IMR-90 (cell line): Measurements from ENCODE around the gene QSOX2. TPM values are rescaled to one million over a fixed set of nuclear protein-coding genes. Genes with fewer than 3 reads are reported as not detected.

ENCODE experiments used
- ATAC-seq: fragments of 200-7000 bp; cut with Tn5 transposase; 2 replicates; pipeline ENCODE4 v1.9.1; 2020; ENCODE audit warnings: low read depth, mild to moderate bottlenecking, moderate library complexity
- BruUV-seq: library from RNA; stranded (reverse); fragments of 400-500 nt; replicated peaks from 2 replicates; lab custom pipeline; 2021; lab: Mats Ljungman, UMichigan
- CTCF ChIA-PET: fragments of 300-600 bp; formaldehyde crosslinking; extraction: SDS; loops from one replicate; lab custom pipeline; 2021; ENCODE audit warnings: antibody characterized with exemption; lab: Yijun Ruan, JAX
- POLR2A ChIA-PET: fragments of 300-600 bp; sonication (Branson Sonifier 250); formaldehyde crosslinking; loops from one replicate; lab custom pipeline; 2022; ENCODE audit warnings: antibody characterized with exemption; ENCODE audit not compliant: unreplicated experiment; lab: Charles Lee
- DNase-seq: peaks from one replicate; pipeline ENCODE4 v3.0.0; 2013
- H2AFZ ChIP-seq: replicated peaks from 2 replicates; pipeline ENCODE3; 2013; ENCODE audit warnings: low read length, mild to moderate bottlenecking; ENCODE audit not compliant: poor library complexity
- H2AK5ac ChIP-seq: 2 replicates; pipeline ENCODE4 v1.6.1; 2013; ENCODE audit warnings: low read depth, low read length, inconsistent platforms
- H2AK9ac ChIP-seq: replicated peaks from 2 replicates; pipeline ENCODE3; 2013; ENCODE audit warnings: mild to moderate bottlenecking, low read depth, low read length, moderate library complexity; ENCODE audit not compliant: poor library complexity
- H2BK120ac ChIP-seq: 2 replicates; pipeline ENCODE4 v1.6.1; 2013; ENCODE audit warnings: low read depth, low read length, inconsistent platforms
- H2BK15ac ChIP-seq: 3 replicates; pipeline ENCODE4 v1.6.1; 2013; ENCODE audit warnings: low read depth, low read length, inconsistent platforms
- H2BK20ac ChIP-seq: 2 replicates; pipeline ENCODE4 v1.6.1; 2013; ENCODE audit warnings: low read depth, mild to moderate bottlenecking, inconsistent platforms, low read length, moderate library complexity
- H2BK5ac ChIP-seq: 2 replicates; pipeline ENCODE4 v1.6.1; 2013; ENCODE audit warnings: mild to moderate bottlenecking, low read depth, low read length, inconsistent platforms; ENCODE audit not compliant: poor library complexity, severe bottlenecking
- H3K14ac ChIP-seq: replicated peaks from 2 replicates; pipeline ENCODE4 v1.6.1; 2013; ENCODE audit warnings: low read depth, low read length, inconsistent platforms
- H3K18ac ChIP-seq: 2 replicates; pipeline ENCODE4 v1.6.1; 2013; ENCODE audit warnings: low read depth, low read length, control low read depth
- H3K23ac ChIP-seq: 2 replicates; pipeline ENCODE4 v1.6.1; 2013; ENCODE audit warnings: low read depth, low read length, inconsistent platforms
- H3K27ac ChIP-seq: 2 replicates; pipeline ENCODE4 v1.5.1; 2013; ENCODE audit warnings: mild to moderate bottlenecking, control low read depth, low read length; ENCODE audit not compliant: insufficient read depth
- H3K27me3 ChIP-seq: 2 replicates; pipeline ENCODE4 v1.6.1; 2013; ENCODE audit warnings: low read length; ENCODE audit not compliant: control insufficient read depth, insufficient read depth
- H3K36me3 ChIP-seq: 2 replicates; pipeline ENCODE4 v1.6.1; 2013; ENCODE audit warnings: low read length, mixed read lengths; ENCODE audit not compliant: control insufficient read depth, insufficient read depth
- H3K4ac ChIP-seq: 2 replicates; pipeline ENCODE4 v1.6.1; 2013; ENCODE audit warnings: low read depth, low read length, inconsistent platforms
- H3K4me1 ChIP-seq: 2 replicates; pipeline ENCODE4 v1.6.1; 2013; ENCODE audit warnings: low read length, mixed read lengths; ENCODE audit not compliant: control insufficient read depth, insufficient read depth
- H3K4me2 ChIP-seq: 2 replicates; pipeline ENCODE4 v1.6.1; 2013; ENCODE audit warnings: low read depth, mild to moderate bottlenecking, control low read depth, low read length, moderate library complexity
- H3K4me3 ChIP-seq: 2 replicates; pipeline ENCODE4 v1.5.1; 2013; ENCODE audit warnings: low read depth, mild to moderate bottlenecking, control low read depth, low read length, moderate library complexity; ENCODE audit not compliant: insufficient read depth
- H3K56ac ChIP-seq: 2 replicates; pipeline ENCODE4 v1.6.1; 2013; ENCODE audit warnings: low read length, inconsistent platforms; ENCODE audit not compliant: insufficient read depth; ENCODE audit errors: extremely low read depth
- H3K79me1 ChIP-seq, 2 experiments: 2 replicates each; pipeline ENCODE4 v1.6.1; 2013; ENCODE audit warnings: low read length in 2 of 2, inconsistent platforms in 1 of 2, low read depth in 1 of 2
- H3K9ac ChIP-seq: 2 replicates; pipeline ENCODE4 v1.6.1; 2013; ENCODE audit warnings: low read depth, low read length, control low read depth
- H3K9me1 ChIP-seq: 2 replicates; pipeline ENCODE4 v1.6.1; 2013; ENCODE audit warnings: low read length, inconsistent platforms; ENCODE audit not compliant: insufficient read depth
- H3K9me3 ChIP-seq: 2 replicates; pipeline ENCODE4 v1.6.1; 2013; ENCODE audit warnings: low read length; ENCODE audit not compliant: control insufficient read depth, insufficient read depth
- H4K20me1 ChIP-seq: 2 replicates; pipeline ENCODE4 v1.6.1; 2013; ENCODE audit warnings: low read length, inconsistent platforms; ENCODE audit not compliant: insufficient read depth
- H4K5ac ChIP-seq: 2 replicates; pipeline ENCODE4 v1.6.1; 2013; ENCODE audit warnings: mild to moderate bottlenecking, low read depth, low read length, control low read depth
- H4K8ac ChIP-seq, 2 experiments: 2 replicates each; pipeline ENCODE4 v1.6.1; 2013; ENCODE audit warnings: low read depth in 2 of 2, low read length in 2 of 2, control low read depth in 1 of 2, inconsistent platforms in 1 of 2
- H4K91ac ChIP-seq: 2 replicates; pipeline ENCODE4 v1.6.1; 2013; ENCODE audit warnings: low read depth, low read length, inconsistent platforms; ENCODE audit not compliant: insufficient read depth
- BHLHE40 ChIP-seq: fragments of 150-350 bp; IDR thresholded peaks from 2 replicates; pipeline ENCODE4 v1.6.1; 2016; ENCODE audit warnings: mild to moderate bottlenecking, low read depth, low read length
- CEBPB ChIP-seq: IDR thresholded peaks from 2 replicates; pipeline ENCODE4 v1.6.1; 2012; ENCODE audit warnings: low read depth, low read length, improper control_type of control experiment
- CHD1 ChIP-seq: IDR thresholded peaks from 2 replicates; pipeline ENCODE4 v1.6.1; 2012; ENCODE audit warnings: low read depth, low read length, improper control_type of control experiment
- FOS ChIP-seq: fragments of 150-350 bp; IDR thresholded peaks from 2 replicates; pipeline ENCODE4 v1.6.1; 2016; ENCODE audit warnings: low read depth, low read length
- MAFK ChIP-seq: IDR thresholded peaks from 2 replicates; pipeline ENCODE4 v1.6.1; 2012; ENCODE audit warnings: low read depth, low read length, improper control_type of control experiment
- MAZ ChIP-seq: IDR thresholded peaks from 2 replicates; pipeline ENCODE4 v1.6.1; 2012; ENCODE audit warnings: low read depth, mild to moderate bottlenecking, low read length, improper control_type of control experiment, moderate library complexity, borderline replicate concordance
- MXI1 ChIP-seq: IDR thresholded peaks from 2 replicates; pipeline ENCODE4 v1.6.1; 2012; ENCODE audit warnings: low read depth, mild to moderate bottlenecking, low read length, moderate library complexity, borderline replicate concordance
- NFE2L2 ChIP-seq: fragments of 150-350 bp; IDR thresholded peaks from 2 replicates; pipeline ENCODE4 v1.6.1; 2016; ENCODE audit warnings: low read depth, mild to moderate bottlenecking, low read length
- POLR2A ChIP-seq: IDR thresholded peaks from 2 replicates; pipeline ENCODE4 v1.6.1; 2012; ENCODE audit warnings: mild to moderate bottlenecking, low read depth, low read length
- RAD21 ChIP-seq: IDR thresholded peaks from 2 replicates; pipeline ENCODE4 v1.6.1; 2012; ENCODE audit warnings: low read length, improper control_type of control experiment
- RCOR1 ChIP-seq: IDR thresholded peaks from 2 replicates; pipeline ENCODE4 v1.6.1; 2012; ENCODE audit warnings: mild to moderate bottlenecking, low read length, improper control_type of control experiment; ENCODE audit not compliant: insufficient replicate concordance
- RFX5 ChIP-seq: IDR thresholded peaks from 2 replicates; pipeline ENCODE4 v1.8.0; 2012; ENCODE audit warnings: low read depth, mild to moderate bottlenecking, low read length, moderate library complexity
- SMC3 ChIP-seq: fragments of 150-350 bp; IDR thresholded peaks from 2 replicates; pipeline ENCODE4 v1.6.1; 2016; ENCODE audit warnings: low read depth, mild to moderate bottlenecking, antibody characterized with exemption, low read length, moderate library complexity
- WGBS, 2 experiments: methylation state at CpG; one replicate each; pipeline versions ENCODE4 v1.1.5 to v1.1.7; 2013; ENCODE audit warnings: missing lambda C conversion rate in 2 of 2; ENCODE audit not compliant: insufficient read length in 1 of 2; ENCODE audit errors: extremely low coverage in 2 of 2; 5-methylcytosine and 5-hydroxymethylcytosine counted together
- dilution Hi-C: fragments of 300-500 bp; cut with HindIII; formaldehyde crosslinking; loops from one replicate; pipeline ENCODE4 v1.14.3; 2018; ENCODE audit warnings: low sequenced_read_pairs; ENCODE audit not compliant: unreplicated experiment
- in situ Hi-C: fragments of 300-500 bp; cut with MboI; formaldehyde crosslinking; loops from 3 replicates; pipeline ENCODE4 v1.14.3; 2019; ENCODE audit warnings: low sequenced_read_pairs, inconsistent platforms, mixed read lengths
- intact Hi-C: fragments of 100-400 bp; cut with micrococcal nuclease; formaldehyde crosslinking; loops from 2 replicates; pipeline ENCODE4 v1.10.0; 2022
- polyA plus RNA-seq, 3 experiments: library from polyadenylated mRNA; depleted of rRNA; stranded (reverse); fragments of >200 nt; gene quantifications; 2 replicates each; pipeline ENCODE4 v1.2.3, GENCODE V29; 2012; ENCODE audit warnings: low replicate concordance in 1 of 3
- total RNA-seq: library from RNA; depleted of rRNA; stranded (reverse); fragments of >200 nt; gene quantifications from 2 replicates; pipeline ENCODE4 v1.2.3, GENCODE V29; 2012
- TF ChIP-seq, protein P1 (sequence below): fragments of 150-350 bp; IDR thresholded peaks from 2 replicates; pipeline ENCODE4 v1.6.1; 2017; ENCODE audit warnings: mild to moderate bottlenecking, antibody characterized with exemption, low read length, low read depth
- TF ChIP-seq, protein P2 (sequence below): fragments of 150-350 bp; IDR thresholded peaks from 2 replicates; pipeline ENCODE4 v1.6.1; 2016; ENCODE audit warnings: low read depth, mild to moderate bottlenecking, low read length, moderate library complexity, borderline replicate concordance
- TF ChIP-seq, protein P3 (sequence below): conservative IDR thresholded peaks from 2 replicates; pipeline ENCODE4 v1.5.1; 2012; ENCODE audit warnings: mild to moderate bottlenecking, low read depth, low read length, improper control_type of control experiment

QSOX2 gene
- total and polyA plus RNA-seq, 2 of the 4 experiments (the other 2 are of a cell fraction): 5.9 to 12.9 TPM

DNA sequence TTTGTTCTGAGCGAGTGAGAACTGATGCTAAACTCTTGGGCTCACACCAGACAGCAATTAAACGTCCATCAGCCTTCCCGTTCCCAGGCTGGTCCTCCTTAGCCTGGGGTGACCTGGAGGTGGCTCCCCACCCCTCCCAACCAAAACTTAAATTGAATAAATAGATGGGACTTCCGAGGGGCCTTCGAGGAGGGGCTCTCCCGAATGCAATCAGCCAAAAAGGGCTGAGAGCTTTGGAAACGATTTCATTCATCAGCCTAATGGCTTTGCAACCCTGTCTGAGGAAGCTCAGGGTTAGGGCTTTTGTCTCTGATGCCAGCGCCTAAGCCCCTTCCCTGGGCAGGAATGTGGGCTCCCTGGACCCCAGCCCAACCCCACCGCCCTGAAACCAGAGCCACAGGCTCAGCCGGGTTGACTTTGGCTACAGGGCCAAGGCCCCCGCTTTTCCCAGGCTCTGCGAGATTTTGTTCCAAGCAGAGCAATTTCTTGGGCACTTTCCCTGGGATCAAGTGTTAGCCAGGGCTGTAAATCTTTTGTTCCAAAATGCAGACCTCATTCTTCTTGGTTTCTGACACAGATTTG, 69.9 kb downstream of the QSOX2 start:
- TF ChIP-seq BHLHE40 (no peak), RCOR1 (no peak), MXI1 (no peak), RAD21 (no peak), NFE2L2 (no peak), MAFK (no peak), MAZ (no peak), CHD1 (no peak), FOS (no peak), RFX5 (no peak), POLR2A (no peak), SMC3 (no peak), CEBPB (no peak)
- TF ChIP-seq, protein P1, sequence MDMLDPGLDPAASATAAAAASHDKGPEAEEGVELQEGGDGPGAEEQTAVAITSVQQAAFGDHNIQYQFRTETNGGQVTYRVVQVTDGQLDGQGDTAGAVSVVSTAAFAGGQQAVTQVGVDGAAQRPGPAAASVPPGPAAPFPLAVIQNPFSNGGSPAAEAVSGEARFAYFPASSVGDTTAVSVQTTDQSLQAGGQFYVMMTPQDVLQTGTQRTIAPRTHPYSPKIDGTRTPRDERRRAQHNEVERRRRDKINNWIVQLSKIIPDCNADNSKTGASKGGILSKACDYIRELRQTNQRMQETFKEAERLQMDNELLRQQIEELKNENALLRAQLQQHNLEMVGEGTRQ: no peak
- TF ChIP-seq, protein P2, sequence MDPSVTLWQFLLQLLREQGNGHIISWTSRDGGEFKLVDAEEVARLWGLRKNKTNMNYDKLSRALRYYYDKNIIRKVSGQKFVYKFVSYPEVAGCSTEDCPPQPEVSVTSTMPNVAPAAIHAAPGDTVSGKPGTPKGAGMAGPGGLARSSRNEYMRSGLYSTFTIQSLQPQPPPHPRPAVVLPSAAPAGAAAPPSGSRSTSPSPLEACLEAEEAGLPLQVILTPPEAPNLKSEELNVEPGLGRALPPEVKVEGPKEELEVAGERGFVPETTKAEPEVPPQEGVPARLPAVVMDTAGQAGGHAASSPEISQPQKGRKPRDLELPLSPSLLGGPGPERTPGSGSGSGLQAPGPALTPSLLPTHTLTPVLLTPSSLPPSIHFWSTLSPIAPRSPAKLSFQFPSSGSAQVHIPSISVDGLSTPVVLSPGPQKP: no peak
- TF ChIP-seq, protein P3, sequence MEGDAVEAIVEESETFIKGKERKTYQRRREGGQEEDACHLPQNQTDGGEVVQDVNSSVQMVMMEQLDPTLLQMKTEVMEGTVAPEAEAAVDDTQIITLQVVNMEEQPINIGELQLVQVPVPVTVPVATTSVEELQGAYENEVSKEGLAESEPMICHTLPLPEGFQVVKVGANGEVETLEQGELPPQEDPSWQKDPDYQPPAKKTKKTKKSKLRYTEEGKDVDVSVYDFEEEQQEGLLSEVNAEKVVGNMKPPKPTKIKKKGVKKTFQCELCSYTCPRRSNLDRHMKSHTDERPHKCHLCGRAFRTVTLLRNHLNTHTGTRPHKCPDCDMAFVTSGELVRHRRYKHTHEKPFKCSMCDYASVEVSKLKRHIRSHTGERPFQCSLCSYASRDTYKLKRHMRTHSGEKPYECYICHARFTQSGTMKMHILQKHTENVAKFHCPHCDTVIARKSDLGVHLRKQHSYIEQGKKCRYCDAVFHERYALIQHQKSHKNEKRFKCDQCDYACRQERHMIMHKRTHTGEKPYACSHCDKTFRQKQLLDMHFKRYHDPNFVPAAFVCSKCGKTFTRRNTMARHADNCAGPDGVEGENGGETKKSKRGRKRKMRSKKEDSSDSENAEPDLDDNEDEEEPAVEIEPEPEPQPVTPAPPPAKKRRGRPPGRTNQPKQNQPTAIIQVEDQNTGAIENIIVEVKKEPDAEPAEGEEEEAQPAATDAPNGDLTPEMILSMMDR: no peak
- no peak overlapping the region for H3K4me2 ChIP-seq
- H4K91ac ChIP-seq: no peak overlapping the region
- no peaks in the 10 kb centered on the region for H3K36me3 ChIP-seq
- WGBS, 2 experiments: 0% methylated on average over 1 of the region's 12 CpGs; no CpG with 5 or more reads in 1 of the 2 experiments
- H3K9me3 ChIP-seq: no peaks in the 10 kb centered on the region
- no peak overlapping the region for H2AK9ac ChIP-seq
- no peak overlapping the region for H3K23ac ChIP-seq
- ChIA-PET CTCF (interaction anchor here (0.6 to 0.7 kb wide), 2 partner anchors 25 to 107 kb away, joined by 3 read pairs; no protein-coding TSS in a partner anchor), POLR2A (no interaction called here)
- H3K27ac ChIP-seq: no peak overlapping the region
- no peaks in the 10 kb centered on the region for H4K20me1 ChIP-seq
- ATAC-seq (no peak), DNase-seq (no peak)
- no peaks in the 10 kb centered on the region for H3K79me1 ChIP-seq
- no peak overlapping the region for H2BK15ac ChIP-seq
- BruUV-seq: no TSS peak
- H2BK5ac ChIP-seq: no peak overlapping the region
- no peak overlapping the region for H3K18ac ChIP-seq
- no peak overlapping the region for H3K4me3 ChIP-seq
- H4K8ac ChIP-seq: no peak overlapping the region
- H2BK20ac ChIP-seq: no peak overlapping the region
- in situ Hi-C loops (no loop called here), dilution Hi-C loops (no loop called here), intact Hi-C loops (no loop called here)
- H2AK5ac ChIP-seq: no peak overlapping the region
- no peak overlapping the region for H2AFZ ChIP-seq
- peaks cover 52% of the 10 kb centered on the region for H3K27me3 ChIP-seq
- H3K4me1 ChIP-seq: no peaks in the 10 kb centered on the region
- no peak overlapping the region for H4K5ac ChIP-seq
- H3K9me1 ChIP-seq: no peaks in the 10 kb centered on the region
- no peak overlapping the region for H3K56ac ChIP-seq
- no peak overlapping the region for H2BK120ac ChIP-seq
- no peak overlapping the region for H3K14ac ChIP-seq
- H3K4ac ChIP-seq: no peak overlapping the region
- H3K9ac ChIP-seq: no peak overlapping the region
